Pancreas (tissue), 10 donors: Measurements from ENCODE around the gene IL9. TPM values are rescaled to one million over a fixed set of nuclear protein-coding genes. Genes with fewer than 3 reads are reported as not detected.

ENCODE experiments used
- ATAC-seq, 4 donors: fragments of 200-7000 bp; cut with Tn5 transposase; one replicate each; pipeline versions ENCODE4 v1.8.0 to v1.9.1; 2020; ENCODE audit warnings: mild to moderate bottlenecking in 4 of 4, moderate library complexity in 4 of 4
- DNase-seq, 6 donors: peaks; one replicate each; pipeline ENCODE4 v3.0.0-alpha.2; 2020
- FAIRE-seq: peaks from 2 replicates; lab custom pipeline; 2012; peaks lifted over from hg19 to GRCh38; lab: Jason Lieb, UNC
- H3K27ac ChIP-seq, 4 donors: fragments of 200-600 bp; sonication (generic); 1 replicate in 3 of 4; 2 replicates in 1 of 4; pipeline versions ENCODE4 v1.5.0 to v1.8.0; 2020
- H3K27me3 ChIP-seq, 4 donors: fragments of 200-600 bp; one replicate each; pipeline ENCODE4 v1.8.0; 2021
- H3K36me3 ChIP-seq, 3 donors: fragments of 200-600 bp; sonication (generic) in 1 of 3; one replicate each; pipeline versions ENCODE4 v1.5.0 to v1.8.0; 2020 to 2021
- H3K4me1 ChIP-seq, 3 donors: fragments of 200-600 bp; one replicate each; pipeline ENCODE4 v1.8.0; 2021
- H3K4me3 ChIP-seq, 4 donors: fragments of 200-600 bp; sonication (generic) in 2 of 4; one replicate each; pipeline versions ENCODE4 v1.5.0 to v1.8.0; 2020 to 2021
- H3K9me3 ChIP-seq, 4 donors: fragments of 200-600 bp; one replicate each; pipeline ENCODE4 v1.8.0; 2021
- WGBS, 2 donors: extraction: QIAGEN DNeasy Blood & Tissue Kit; methylation state at CpG; one replicate each; pipeline ENCODE4 v1.1.7; 2013; 5-methylcytosine and 5-hydroxymethylcytosine counted together
- intact Hi-C, 3 donors: fragments of 100-400 bp; cut with DNase I; formaldehyde crosslinking; loops; one replicate each; pipeline versions ENCODE4 v1.11.1 to v1.14.2; 2022
- polyA plus RNA-seq, 2 donors: library from polyadenylated mRNA; stranded (reverse); fragments of 200-250 nt; gene quantifications; one replicate each; pipeline ENCODE4 v1.2.3, GENCODE V29; 2013
- total RNA-seq, 6 donors: library from RNA; stranded (reverse); fragmentation: NEBNext Ultra II Directional in 4 of 6; extraction: Animal tissue kit (Norgen Biotek cat#: 25700) in 4 of 6; gene quantifications; one replicate each; pipeline versions ENCODE4 v1.2.1 to v1.2.4, GENCODE V29; 2021 to 2023
- TF ChIP-seq, protein P1 (sequence below), 4 donors: fragments of 200-600 bp; sonication (generic) in 3 of 4; IDR thresholded peaks; one replicate each; pipeline versions ENCODE4 v1.5.0 to v1.8.0; 2021; ENCODE audit warnings: antibody characterized with exemption in 4 of 4
- donor health status: healthy with polysubstance abuse.
- donor health status: DM: no; HTN: no; CAD: no; lungs with moderate emphysema.
- donor health status: DM: no; HTN: no; CAD: no.
- donor health status: control.
- donor health status: control.
- donor health status: Bipolar disorder and iron deficiency.
- donor health status: DM: yes; HTN: yes; CAD: no.
- donor health status: DM: no; HTN: no; CAD: no.
- donor health status: DM: no; HTN: no; CAD: no.
- donor health status: DM: yes; HTN: yes; CAD: no.

The IL9 gene
- total and polyA plus RNA-seq, 8 donors, result not detected

DNA sequence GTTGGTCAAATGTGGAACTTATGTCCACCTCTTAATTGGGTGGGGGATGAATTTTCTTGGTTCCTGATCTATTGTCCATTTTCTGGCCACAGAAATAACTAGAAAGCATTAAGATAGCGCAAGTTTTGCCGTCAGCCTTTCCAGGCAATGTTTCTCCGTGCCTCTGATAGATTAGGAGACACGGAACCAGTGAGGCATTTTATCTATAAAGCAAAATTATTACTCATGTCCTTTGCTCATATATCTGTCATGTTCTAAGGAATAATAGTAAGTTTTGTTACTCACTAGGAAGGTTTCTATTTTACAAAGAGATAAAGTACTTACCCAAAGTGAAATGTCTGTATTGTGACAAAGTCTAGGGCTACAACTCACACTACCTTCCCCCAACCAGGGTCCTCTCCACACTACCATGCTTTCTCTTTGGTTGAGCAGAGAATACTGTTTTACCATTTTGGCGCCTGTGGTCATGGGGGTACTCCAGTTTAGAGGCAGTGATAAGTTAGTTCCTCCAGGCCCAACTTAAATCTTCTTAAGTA is 19.9 kb upstream of the IL9 start:
- intact Hi-C loops, result no loop called here
- FAIRE-seq, result no peak

DNA sequence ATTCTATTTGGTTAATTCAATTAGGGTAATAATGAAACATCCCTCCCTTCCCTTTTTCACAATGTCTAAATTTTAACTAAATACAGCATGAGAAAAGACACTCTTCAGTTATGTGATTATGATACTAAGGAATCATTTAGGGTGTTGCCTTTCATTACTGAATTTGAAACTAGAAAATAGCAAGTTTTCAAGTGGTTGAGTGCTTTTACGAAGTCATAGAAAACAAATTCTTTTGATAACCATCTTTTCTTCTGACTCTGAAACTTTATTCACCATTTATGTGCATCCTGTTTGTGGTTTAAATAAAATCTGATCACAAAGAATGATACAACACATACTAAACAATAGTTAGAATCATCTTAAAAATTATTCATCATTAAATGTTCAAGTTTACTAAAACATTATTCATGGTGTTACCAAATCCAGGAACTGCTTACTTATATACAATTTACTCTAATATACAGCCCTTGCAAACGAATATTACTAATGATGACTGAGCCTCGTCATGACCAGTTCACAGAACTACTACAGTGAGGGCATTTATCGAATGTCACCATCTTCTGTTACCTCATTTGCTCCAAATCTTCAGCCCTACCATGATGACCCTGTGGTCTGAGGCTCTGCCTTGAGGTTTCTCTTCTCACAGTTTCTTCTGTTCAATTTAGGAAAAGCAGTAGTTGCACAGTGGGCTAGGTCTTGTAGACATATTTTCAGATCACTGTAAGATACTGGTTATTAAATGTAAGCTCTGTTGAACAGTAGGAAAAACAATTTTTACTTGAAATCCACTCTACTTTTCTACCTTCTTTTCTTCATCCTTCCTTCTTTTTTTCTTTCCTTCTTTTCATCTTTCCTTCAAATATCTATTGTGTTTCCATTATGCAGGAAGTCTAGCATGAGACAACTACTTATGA is 18.3 kb upstream of the IL9 start:
- Histone ChIP-seq H3K9me3 (no peaks in the 10 kb centered on the region), H3K36me3 (no peaks in the 10 kb centered on the region), H3K4me1 (no peaks in the 10 kb centered on the region), H3K27ac (no peak overlapping the region), H3K4me3 (no peak overlapping the region), H3K27me3 (no peaks in the 10 kb centered on the region)
- DNase-seq, result no peak
- no peak for ATAC-seq
- TF ChIP-seq, protein P1, sequence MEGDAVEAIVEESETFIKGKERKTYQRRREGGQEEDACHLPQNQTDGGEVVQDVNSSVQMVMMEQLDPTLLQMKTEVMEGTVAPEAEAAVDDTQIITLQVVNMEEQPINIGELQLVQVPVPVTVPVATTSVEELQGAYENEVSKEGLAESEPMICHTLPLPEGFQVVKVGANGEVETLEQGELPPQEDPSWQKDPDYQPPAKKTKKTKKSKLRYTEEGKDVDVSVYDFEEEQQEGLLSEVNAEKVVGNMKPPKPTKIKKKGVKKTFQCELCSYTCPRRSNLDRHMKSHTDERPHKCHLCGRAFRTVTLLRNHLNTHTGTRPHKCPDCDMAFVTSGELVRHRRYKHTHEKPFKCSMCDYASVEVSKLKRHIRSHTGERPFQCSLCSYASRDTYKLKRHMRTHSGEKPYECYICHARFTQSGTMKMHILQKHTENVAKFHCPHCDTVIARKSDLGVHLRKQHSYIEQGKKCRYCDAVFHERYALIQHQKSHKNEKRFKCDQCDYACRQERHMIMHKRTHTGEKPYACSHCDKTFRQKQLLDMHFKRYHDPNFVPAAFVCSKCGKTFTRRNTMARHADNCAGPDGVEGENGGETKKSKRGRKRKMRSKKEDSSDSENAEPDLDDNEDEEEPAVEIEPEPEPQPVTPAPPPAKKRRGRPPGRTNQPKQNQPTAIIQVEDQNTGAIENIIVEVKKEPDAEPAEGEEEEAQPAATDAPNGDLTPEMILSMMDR (IDR thresholded peaks at IDR 0.05), result no peak
- no peak for FAIRE-seq
- 46 to 61% methylated on average over 4 of the region's 4 CpGs for WGBS, 2 donors
- intact Hi-C loops, result no loop called here

More for the DNA sequence above, 19.9 kb upstream of the IL9 start:
- DNase-seq (no peak), ATAC-seq (no peak)
- Histone ChIP-seq H3K9me3 (no peaks in the 10 kb centered on the region), H3K27me3 (no peaks in the 10 kb centered on the region), H3K4me1 (no peaks in the 10 kb centered on the region), H3K27ac (no peak overlapping the region), H3K36me3 (no peaks in the 10 kb centered on the region), H3K4me3 (no peak overlapping the region)
- TF ChIP-seq, protein P1 (IDR thresholded peaks at IDR 0.05), result no peak
- 88 to 92% methylated on average over 5 of the region's 5 CpGs for WGBS, 2 donors

DNA sequence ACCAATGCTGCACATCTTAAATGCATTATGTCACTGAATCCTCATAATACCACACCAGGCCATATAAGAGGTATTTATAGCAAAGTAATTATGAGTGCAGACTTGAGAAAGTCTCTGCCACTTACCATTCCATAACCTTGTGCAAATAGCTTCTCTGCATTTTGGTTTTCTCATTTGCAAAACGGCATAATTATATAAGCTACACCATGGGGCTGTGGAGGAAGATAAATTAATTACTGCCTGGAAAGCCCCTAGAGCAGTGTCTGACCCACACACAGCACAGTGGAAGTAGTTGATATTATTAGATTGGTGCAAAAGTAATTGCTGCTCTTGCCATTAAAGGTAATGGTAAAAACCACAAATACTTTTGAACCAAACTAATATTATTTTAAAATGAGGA is 9.5 kb upstream of the IL9 start:
- FAIRE-seq (no peak), DNase-seq (no peak), ATAC-seq (no peak)
- Histone ChIP-seq H3K36me3 (no peaks in the 10 kb centered on the region), H3K27ac (no peak overlapping the region), H3K9me3 (no peaks in the 10 kb centered on the region), H3K27me3 (peaks cover 0 to 8% (median 0%) of the 10 kb centered on the region in 4 donors), H3K4me1 (no peaks in the 10 kb centered on the region), H3K4me3 (no peak overlapping the region)
- intact Hi-C loops, result no loop called here
- 50 to 66% methylated on average over 1 of the region's 1 CpG for WGBS, 2 donors
- TF ChIP-seq, protein P1 (IDR thresholded peaks at IDR 0.05), result no peak

GRCh38 chr5:135901633-135902032 is 6.0 kb upstream of the IL9 start:
- Histone ChIP-seq H3K4me3 (no peak overlapping the region), H3K4me1 (no peaks in the 10 kb centered on the region), H3K27me3 (peaks cover 0 to 8% (median 0%) of the 10 kb centered on the region in 4 donors), H3K36me3 (no peaks in the 10 kb centered on the region), H3K27ac (no peak overlapping the region), H3K9me3 (no peaks in the 10 kb centered on the region)
- WGBS, 2 donors, result 18 to 25% methylated on average over 3 of the region's 3 CpGs
- DNase-seq (no peak), ATAC-seq (no peak), FAIRE-seq (no peak)
- intact Hi-C loops, result no loop called here
- TF ChIP-seq, protein P1 (IDR thresholded peaks at IDR 0.05), result no peak

DNA sequence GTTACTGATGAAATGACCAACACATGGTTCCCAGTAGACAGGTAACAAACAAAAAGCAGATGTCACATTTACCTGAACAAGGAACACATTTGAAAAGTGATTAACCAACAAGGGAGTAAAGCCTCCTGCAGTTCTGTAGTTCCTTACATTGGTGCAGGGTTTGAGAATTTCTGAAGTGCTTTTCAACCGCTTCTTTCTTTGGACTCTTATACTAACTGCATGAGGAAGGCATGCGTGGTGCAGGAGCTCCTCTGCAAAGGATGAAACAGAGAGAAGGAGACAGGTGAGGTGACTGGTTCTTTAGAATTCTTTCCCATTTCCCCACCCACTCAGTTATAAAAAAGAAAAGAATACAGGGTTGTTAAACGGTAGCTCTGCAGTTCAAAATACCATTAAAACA is 4.6 kb upstream of the IL9 start:
- intact Hi-C loops, result no loop called here
- TF ChIP-seq, protein P1 (IDR thresholded peaks at IDR 0.05), result no peak
- Histone ChIP-seq H3K27me3 (peaks cover 0 to 8% (median 0%) of the 10 kb centered on the region in 4 donors), H3K4me3 (no peak overlapping the region), H3K27ac (no peak overlapping the region), H3K4me1 (no peaks in the 10 kb centered on the region), H3K9me3 (no peaks in the 10 kb centered on the region), H3K36me3 (no peaks in the 10 kb centered on the region)
- FAIRE-seq (no peak), ATAC-seq (no peak), DNase-seq (no peak)
- WGBS, 2 donors, result 61 to 62% methylated on average over 3 of the region's 3 CpGs
